ENCODE measurements around the gene PNO1.

Gene PNO1

GRCh38 chr2:68222287-68222686 lies 64.6 kb downstream of the PNO1 start:
- no peak for TF ChIP-seq CTCF (IDR thresholded peaks at IDR 0.05)

- TF ChIP-seq CTCF (IDR thresholded peaks at IDR 0.05): no peak
Measured at GRCh38 chr2:68223419-68223818, 65.7 kb downstream of the PNO1 start.

GRCh38 chr2:68225119-68225632 lies 67.5 kb downstream of the PNO1 start:
- peak; percentile 16; the same call in 1 of the 2 replicates for TF ChIP-seq CTCF (IDR thresholded peaks at IDR 0.05)

Measured in LNCAP (cell line).